ENCODE results near the gene TKFC. TPM values are rescaled to one million over a fixed set of nuclear protein-coding genes. Genes with fewer than 3 reads are reported as not detected.

Gene TKFC
- total and polyA plus RNA-seq, 9 of the 15 experiments (the other 6 are each of a cell fraction or from before 2014, with no cell fraction given), result 2.0 to 61.7 (median 28.5) TPM

GRCh38 chr11:61347916-61348461 lies 15.0 kb downstream of the TKFC start (continued):
- no peak for TF ChIP-seq MLX (CRISPR knock-in tag; conservative IDR thresholded peaks at IDR 0.05)
- TF ChIP-seq HNRNPLL (IDR thresholded peaks at IDR 0.05; ENCODE audit: low read depth, low read length, poor library complexity, severe bottlenecking), result no peak
- TF ChIP-seq SRSF3 (IDR thresholded peaks at IDR 0.05; ENCODE audit: insufficient read depth, low read length), result no peak
- 0 out of 4 replicates have a peak, but pooled peaks of 1 of the 2 experiments have one; percentile 22 for TF ChIP-seq ZNF639 (CRISPR knock-in tag; conservative IDR thresholded peaks at IDR 0.05 in 1 of 2, IDR thresholded peaks at IDR 0.05 in 1 of 2)
- no peak for TF ChIP-seq FOXP1 (CRISPR knock-in tag; IDR thresholded peaks at IDR 0.05)
- TF ChIP-seq JUN (IDR thresholded peaks at IDR 0.05; ENCODE audit: borderline replicate concordance, low read depth, low read length), result peak; percentile 46; the same call in 1 of the 2 replicates
- TF ChIP-seq JUN (CRISPR knock-in tag; IDR thresholded peaks at IDR 0.05; ENCODE audit: borderline replicate concordance), result no peak
- peak; percentile 52; the same call in 1 of the 2 replicates for TF ChIP-seq ETV1 (tag; conservative IDR thresholded peaks at IDR 0.05; ENCODE audit: low read depth)
- peak; percentile 85 for TF ChIP-seq MAX (CRISPR knock-in tag; IDR thresholded peaks at IDR 0.05)
- TF ChIP-seq ATF7 (IDR thresholded peaks at IDR 0.05), result peak; percentile 47; the same call in 1 of the 2 replicates
- TF ChIP-seq RUNX1 (IDR thresholded peaks at IDR 0.05; ENCODE audit: low read depth), result no peak
- no peak for TF ChIP-seq KAT7 (CRISPR knock-in tag; IDR thresholded peaks at IDR 0.05; ENCODE audit: borderline replicate concordance)
- TF ChIP-seq IRF1 (CRISPR knock-in tag; IDR thresholded peaks at IDR 0.05; ENCODE audit: borderline replicate concordance), result no peak
- peak; percentile 24; the same call in 1 of the 2 replicates for TF ChIP-seq CBFA2T3 (IDR thresholded peaks at IDR 0.05)
- peak; percentile 33; the same call in 1 of the 2 replicates for TF ChIP-seq USF1 (CRISPR knock-in tag; IDR thresholded peaks at IDR 0.05)
- peak; percentile 25 for TF ChIP-seq POLR2B (IDR thresholded peaks at IDR 0.05; ENCODE audit: low read depth, partially characterized antibody)
- TF ChIP-seq ATF4 (CRISPR knock-in tag; IDR thresholded peaks at IDR 0.05), result no peak
- TF ChIP-seq NFATC3 (IDR thresholded peaks at IDR 0.05), result no peak
- no peak for TF ChIP-seq RBFOX2 (IDR thresholded peaks at IDR 0.05; ENCODE audit: low read depth, low read length)
- no peak for TF ChIP-seq FUS (optimal IDR thresholded peaks at IDR 0.05; ENCODE audit: low read depth, low read length)
- no peak for TF ChIP-seq ZNF324 (CRISPR knock-in tag; IDR thresholded peaks at IDR 0.05)
- no peak for TF ChIP-seq RBM14 (IDR thresholded peaks at IDR 0.05; ENCODE audit: borderline replicate concordance, insufficient read depth, low read depth, low read length)
- TF ChIP-seq NR2F6 (CRISPR knock-in tag; IDR thresholded peaks at IDR 0.05), result no peak
- 0 out of 2 replicates have a peak, but pooled peaks have one; percentile 37 for TF ChIP-seq POLR2G (IDR thresholded peaks at IDR 0.05; ENCODE audit: low read depth, low read length)

All from K562 (cell line).